ENCODE results near the gene CIAO2B. TPM values are rescaled to one million over a fixed set of nuclear protein-coding genes. Genes with fewer than 3 reads are reported as not detected.

The CIAO2B gene
- total RNA-seq, 1 donor from 2014 or later: 58.1 TPM

DNA sequence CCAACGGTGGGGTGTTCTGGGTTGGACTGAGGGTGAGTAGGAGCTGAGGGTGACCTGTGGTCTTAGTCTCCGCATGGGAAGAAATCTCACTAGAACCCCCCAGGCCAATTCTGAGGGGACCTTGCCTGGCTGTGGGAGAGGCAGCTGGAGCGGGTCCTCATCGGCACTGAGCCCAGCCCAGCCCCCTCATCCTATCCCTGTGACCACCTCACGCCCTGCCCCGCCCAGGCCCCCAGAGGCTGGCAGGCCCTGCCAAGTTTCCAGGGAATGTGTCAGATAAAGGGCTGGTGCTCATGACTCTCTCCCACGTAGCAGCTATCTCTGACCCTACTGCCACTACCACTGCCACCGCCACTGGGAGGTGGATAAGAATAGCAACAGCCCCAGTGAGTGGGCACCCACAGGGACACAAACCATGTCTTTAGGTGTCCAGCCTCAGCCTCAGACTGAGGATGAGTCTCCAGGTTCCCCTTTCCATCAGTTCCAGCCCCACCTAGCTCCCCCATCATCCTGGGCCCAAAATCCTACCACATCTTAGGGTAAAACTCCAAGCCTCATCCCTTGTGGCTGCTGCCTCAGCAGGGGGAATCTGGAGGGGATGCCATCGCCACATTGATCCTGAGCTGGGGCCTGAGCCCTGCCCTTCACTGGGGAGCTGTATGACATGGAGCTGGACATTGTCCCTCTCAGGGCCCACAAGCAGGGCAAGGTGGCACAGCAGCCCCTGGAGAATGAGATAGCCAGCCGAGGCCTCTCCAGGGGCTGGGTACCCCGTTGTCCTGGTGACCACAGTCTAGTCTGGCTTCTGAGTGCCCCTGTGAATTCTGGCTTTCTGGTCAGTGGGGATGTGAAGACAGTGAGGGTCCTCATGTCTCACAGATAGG is 30.4 kb downstream of the CIAO2B start:
- no peak overlapping the region for H3K27ac Mint-ChIP-seq

DNA sequence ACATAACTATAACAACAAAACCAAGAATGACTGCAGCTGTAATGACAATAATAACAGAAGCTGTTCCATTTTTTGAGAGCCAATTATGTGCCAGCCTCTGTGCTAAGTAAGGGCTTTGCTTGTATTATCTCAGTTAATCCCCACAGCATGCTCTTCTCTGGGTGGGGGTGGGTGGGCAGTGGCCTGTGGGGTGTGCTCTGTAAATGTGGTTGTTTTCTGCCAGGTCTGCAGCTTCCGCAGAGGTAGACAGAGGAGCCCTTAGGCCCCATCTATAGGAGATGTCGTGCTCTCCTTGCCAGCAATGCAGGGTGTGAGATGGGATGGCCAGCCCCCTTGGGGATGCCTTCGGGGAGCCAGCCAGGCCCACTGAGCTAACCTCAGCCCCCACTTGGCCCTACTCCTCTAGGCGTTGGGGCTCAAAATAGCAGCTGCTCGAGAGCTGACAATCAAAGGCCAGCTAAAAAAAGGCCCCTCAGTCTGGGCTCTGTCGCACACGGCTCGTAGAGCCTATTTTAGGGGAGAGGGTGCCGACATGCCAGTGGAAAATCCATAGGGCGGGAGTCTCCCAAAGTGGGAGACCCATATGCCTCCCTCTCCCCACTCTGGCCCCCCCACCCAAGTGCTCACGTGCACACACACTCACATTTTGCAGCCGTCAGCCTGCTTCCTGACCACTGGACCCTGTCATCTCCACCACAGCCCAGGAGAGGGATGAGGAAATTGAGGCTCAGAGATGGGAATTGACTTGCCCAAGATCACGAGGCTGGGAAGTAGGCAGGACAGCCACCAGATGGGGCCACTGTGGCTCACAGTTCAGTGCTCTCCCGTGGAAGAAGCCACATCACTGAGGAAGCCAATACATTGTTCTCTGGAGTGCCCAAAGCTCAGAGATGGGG is 31.3 kb downstream of the CIAO2B start:
- no peak for DNase-seq (ENCODE audit: low spot score, unreplicated experiment)
- TF ChIP-seq CTCF (IDR thresholded peaks at IDR 0.05; ENCODE audit: unreplicated experiment): no peak
- Mint-ChIP-seq H3K4me3 (ENCODE audit: low read depth) (no peak overlapping the region), H3K9me3 (ENCODE audit: low read depth) (no peaks in the 10 kb centered on the region), H3K27ac (no peak overlapping the region), H3K4me1 (ENCODE audit: low read depth) (peaks cover 17% of the 10 kb centered on the region), H3K27me3 (peaks cover 3% of the 10 kb centered on the region), H3K36me3 (ENCODE audit: insufficient read depth) (no peaks in the 10 kb centered on the region)

More for the DNA sequence above, 30.4 kb downstream of the CIAO2B start:
- no peaks in the 10 kb centered on the region for H3K36me3 Mint-ChIP-seq (ENCODE audit: insufficient read depth)
- TF ChIP-seq CTCF (IDR thresholded peaks at IDR 0.05; ENCODE audit: unreplicated experiment): no peak
- no peaks in the 10 kb centered on the region for H3K9me3 Mint-ChIP-seq (ENCODE audit: low read depth)
- H3K4me3 Mint-ChIP-seq (ENCODE audit: low read depth): no peak overlapping the region
- DNase-seq (ENCODE audit: low spot score, unreplicated experiment): no peak
- peaks cover 17% of the 10 kb centered on the region for H3K4me1 Mint-ChIP-seq (ENCODE audit: low read depth)
- peaks cover 8% of the 10 kb centered on the region for H3K27me3 Mint-ChIP-seq

DNA sequence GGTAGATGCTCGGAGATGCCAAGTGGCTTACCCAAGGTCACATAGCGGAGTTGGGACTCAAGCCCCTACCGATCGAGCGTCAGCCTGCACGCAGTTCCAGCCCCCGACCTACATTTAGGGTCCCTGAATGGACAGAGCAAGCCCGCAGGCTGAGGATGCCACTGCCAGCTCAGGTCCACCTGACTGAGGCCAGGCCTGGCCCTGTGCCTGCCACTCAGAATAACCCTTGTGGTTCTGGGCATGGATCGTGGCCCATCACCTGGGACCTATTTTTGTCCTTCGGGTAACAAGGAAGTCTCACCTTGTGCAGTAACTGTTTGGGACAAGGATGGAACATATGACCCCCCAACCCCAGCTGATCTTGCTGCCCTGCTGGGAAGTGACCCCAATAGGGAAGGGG is 32.6 kb downstream of the CIAO2B start:
- Mint-ChIP-seq H3K9me3 (ENCODE audit: low read depth) (no peaks in the 10 kb centered on the region), H3K27ac (no peak overlapping the region), H3K4me3 (ENCODE audit: low read depth) (no peak overlapping the region), H3K36me3 (ENCODE audit: insufficient read depth) (no peaks in the 10 kb centered on the region), H3K27me3 (no peaks in the 10 kb centered on the region), H3K4me1 (ENCODE audit: low read depth) (peaks cover 21% of the 10 kb centered on the region)
- TF ChIP-seq CTCF (IDR thresholded peaks at IDR 0.05; ENCODE audit: unreplicated experiment): no peak
- no peak for DNase-seq (ENCODE audit: low spot score, unreplicated experiment)

- no peaks in the 10 kb centered on the region for H3K9me3 Mint-ChIP-seq (ENCODE audit: low read depth)
- no peaks in the 10 kb centered on the region for H3K27me3 Mint-ChIP-seq
- no peak for TF ChIP-seq CTCF (IDR thresholded peaks at IDR 0.05; ENCODE audit: unreplicated experiment)
Measured at GRCh38 chr16:66900721-66901441, 33.3 kb downstream of the CIAO2B start.

More at GRCh38 chr16:66900721-66901441, 33.3 kb downstream of the CIAO2B start:
- no peaks in the 10 kb centered on the region for H3K36me3 Mint-ChIP-seq (ENCODE audit: insufficient read depth)
- H3K4me1 Mint-ChIP-seq (ENCODE audit: low read depth): peaks cover 20% of the 10 kb centered on the region
- no peak for DNase-seq (ENCODE audit: low spot score, unreplicated experiment)
- no peak overlapping the region for H3K27ac Mint-ChIP-seq
- H3K4me3 Mint-ChIP-seq (ENCODE audit: low read depth): no peak overlapping the region
